Peyer's patch (tissue), 4 donors: ENCODE measurements around the gene MANBA.

ENCODE experiments used
- CTCF ChIP-seq, 6 experiments: fragments of 450-650 bp in 4 of 6; fragments of 200-600 bp in 2 of 6; sonication (generic) in 1 of 6; IDR thresholded peaks; one replicate each; pipeline ENCODE4 v1.5.1; 2017 to 2019; ENCODE audit warnings: antibody characterized with exemption in 6 of 6, mild to moderate bottlenecking in 3 of 6, moderate library complexity in 1 of 6
- POLR2A ChIP-seq, 2 donors: fragments of 450-650 bp; IDR thresholded peaks; one replicate each; pipeline ENCODE4 v1.5.1; 2017; ENCODE audit warnings: antibody characterized with exemption in 2 of 2, mild to moderate bottlenecking in 2 of 2, moderate library complexity in 2 of 2

GRCh38 chr4:102787096-102787881, 26.5 kb upstream of the MANBA start:
- no peak for TF ChIP-seq CTCF (IDR thresholded peaks at IDR 0.05)
- no peak for TF ChIP-seq POLR2A (IDR thresholded peaks at IDR 0.05)
